NCI-H345 (cell line): ENCODE results near the gene TIRAP.
"Not testable (repeated sequence)": the region's sequence is repeated elsewhere in the genome, so short reads cannot be mapped to it uniquely, and the experiment has no call there.

Experiments
- DNase-seq: peaks from one replicate; lab custom pipeline; 2025; lab: John Stamatoyannopoulos, UW

TIRAP gene, protein sequence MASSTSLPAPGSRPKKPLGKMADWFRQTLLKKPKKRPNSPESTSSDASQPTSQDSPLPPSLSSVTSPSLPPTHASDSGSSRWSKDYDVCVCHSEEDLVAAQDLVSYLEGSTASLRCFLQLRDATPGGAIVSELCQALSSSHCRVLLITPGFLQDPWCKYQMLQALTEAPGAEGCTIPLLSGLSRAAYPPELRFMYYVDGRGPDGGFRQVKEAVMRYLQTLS

DNA sequence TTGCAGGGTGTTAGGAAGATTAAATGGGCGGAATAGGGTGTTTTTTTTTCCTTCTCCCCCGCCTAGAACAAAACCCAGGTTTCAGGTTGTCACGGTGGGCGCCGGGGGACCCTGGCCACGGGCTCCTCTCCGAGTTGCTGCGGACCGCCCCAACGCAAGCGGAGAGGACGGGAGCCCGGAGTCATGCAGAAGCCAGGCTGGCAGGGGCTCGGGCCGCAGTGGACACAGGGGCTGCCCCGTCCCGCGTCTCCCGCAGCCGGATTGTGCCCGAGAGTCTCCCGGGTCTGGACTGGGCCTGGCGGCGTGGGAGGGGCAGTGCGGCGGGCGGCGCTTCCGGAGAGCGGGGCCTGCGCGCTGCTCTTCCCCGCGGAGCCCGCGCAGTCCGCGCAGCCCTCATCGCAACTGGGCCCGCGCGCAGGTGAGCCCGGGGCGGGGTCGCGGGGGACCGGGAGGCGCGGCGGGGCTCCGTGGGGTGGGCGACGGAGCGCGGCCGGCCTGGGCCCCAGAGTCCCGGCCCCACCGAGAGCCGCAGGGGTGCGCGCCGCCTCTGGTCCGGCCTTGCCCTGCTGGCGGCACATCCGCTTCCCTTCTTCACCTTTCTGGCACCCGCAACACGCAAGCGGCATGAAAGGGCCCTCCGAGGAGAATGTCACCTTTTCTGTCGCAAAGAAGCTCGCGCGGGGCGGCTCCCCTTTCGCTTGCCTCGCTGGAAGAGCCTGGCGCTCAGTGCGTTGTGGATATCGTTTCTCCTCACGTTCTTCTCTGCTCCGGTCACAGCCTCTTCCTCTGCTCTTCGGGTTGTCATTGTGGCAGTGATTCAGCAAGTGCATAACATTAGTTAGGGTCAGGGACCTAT is at the start of gene TIRAP:
Gene TIRAP, plus strand, starts transcription at position 358 of the 856 bp plus-strand sequence. CDS start 7,802 bp downstream, outside the sequence.
- DNase-seq, result peak; percentile 46

DNA sequence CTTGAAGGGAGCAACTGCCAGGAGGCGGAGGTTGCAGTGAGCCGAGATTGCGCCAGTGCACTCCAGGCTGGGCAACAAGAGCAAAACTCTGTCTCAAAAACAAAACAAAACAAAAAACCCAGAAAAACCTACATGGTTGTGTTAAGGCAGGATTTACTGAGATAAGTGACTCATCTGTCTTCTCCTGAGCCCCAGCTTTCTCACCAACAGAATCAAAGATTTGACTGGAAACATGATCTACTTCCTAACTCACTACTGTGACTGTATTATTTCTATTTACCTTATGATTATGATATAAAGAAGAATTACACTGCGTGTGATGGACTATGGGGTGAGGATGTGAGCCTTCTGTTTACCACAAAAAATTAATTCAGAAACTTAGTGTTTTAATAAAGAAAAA is 49.5 kb upstream of the TIRAP start:
- DNase-seq, result no peak

DNA sequence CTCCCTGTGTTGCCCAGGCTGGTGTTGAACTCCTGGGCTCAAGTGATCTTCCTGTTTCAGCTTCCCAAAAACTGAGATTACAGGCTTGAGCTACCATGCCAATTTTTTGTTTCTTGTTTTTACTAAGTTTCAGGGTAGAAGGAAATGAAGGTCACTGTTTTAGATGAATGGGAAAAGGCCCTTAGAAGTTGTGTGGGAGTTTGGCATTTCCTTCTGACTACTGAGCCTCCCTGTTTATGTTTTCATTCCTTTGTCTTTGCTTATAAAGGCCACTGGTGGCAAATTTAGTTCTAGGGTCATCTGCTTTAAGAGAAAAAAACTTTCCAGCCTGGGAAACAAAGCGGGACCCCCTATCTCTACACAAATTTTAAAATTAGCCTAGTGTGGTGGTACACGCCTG is 36.3 kb upstream of the TIRAP start:
- no peak for DNase-seq

DNA sequence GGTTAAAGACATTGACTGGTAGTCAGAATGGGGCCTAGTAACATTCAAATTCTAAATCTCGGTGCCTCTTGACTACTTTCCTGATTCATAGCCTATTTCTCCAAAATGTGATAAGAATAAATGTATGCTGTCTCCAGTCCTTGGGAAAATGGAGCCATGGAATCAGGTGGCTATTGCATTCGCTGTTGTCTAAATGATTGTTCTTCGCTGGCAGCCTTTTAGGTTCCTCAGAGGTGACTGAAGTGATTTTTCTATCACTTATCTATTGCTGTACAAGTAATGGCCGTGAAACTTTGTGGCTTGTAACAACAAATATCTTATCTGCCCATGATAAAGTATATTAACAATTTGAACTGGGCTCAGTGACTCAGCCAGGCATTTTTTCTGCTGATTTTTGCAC is 29.6 kb upstream of the TIRAP start:
- no peak for DNase-seq

DNA sequence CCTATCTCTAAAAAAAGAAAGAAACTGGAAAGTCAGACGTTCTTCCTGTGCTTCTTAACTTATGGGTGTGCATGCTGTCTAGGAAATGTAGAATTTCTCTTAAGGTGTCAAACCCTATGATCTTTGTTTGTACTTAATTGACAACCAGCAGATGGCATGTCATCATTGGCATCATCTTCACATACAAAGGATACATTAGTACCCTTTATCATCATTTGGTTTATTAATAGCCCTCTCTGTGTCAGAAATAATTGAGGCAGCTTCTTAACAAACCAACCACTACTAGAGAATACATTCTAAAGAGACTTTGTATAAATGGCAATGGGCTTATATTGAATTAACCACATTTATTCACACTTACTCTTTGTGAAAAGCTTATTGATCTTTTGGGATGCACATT is 28.1 kb upstream of the TIRAP start:
- no peak for DNase-seq

DNA sequence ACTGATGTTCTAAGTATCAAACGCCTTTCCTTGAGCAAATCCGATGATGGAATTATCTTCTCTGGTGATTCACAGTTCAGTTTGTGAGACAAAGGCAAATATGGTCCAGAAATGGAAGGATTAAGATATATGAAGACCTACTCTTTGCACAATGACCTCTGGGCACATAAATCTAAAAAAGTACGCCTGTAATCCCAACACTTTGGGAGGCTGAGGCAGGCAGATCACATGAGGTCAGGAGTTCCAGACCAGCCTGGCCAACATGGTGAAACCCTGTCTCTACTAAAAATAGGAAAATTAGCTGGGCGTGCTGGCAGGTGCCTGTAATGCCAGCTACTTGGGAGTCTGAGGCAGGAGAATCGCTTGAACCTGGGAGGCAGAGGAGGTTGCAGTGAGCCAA is 27.4 kb upstream of the TIRAP start:
- not testable (repeated sequence) for DNase-seq

DNA sequence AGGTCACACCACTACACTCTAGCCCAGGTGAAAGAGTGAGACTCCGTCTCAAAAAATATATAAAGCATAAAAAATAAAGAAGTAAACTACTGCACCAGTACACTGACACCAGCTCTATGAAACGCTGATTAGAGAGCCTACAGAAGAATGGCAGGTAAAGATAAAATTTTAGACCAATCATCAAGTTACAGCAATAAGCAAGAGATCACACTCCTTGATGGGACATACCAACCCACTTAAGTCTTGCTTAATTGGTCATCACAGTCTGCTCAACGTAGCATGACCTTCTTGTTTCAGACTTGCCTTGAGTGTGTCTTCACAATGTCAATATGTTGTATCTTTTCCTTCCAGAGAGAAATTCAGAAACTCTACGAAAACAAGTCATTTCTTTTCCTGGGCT is 26.7 kb upstream of the TIRAP start:
- DNase-seq, result no peak

DNA sequence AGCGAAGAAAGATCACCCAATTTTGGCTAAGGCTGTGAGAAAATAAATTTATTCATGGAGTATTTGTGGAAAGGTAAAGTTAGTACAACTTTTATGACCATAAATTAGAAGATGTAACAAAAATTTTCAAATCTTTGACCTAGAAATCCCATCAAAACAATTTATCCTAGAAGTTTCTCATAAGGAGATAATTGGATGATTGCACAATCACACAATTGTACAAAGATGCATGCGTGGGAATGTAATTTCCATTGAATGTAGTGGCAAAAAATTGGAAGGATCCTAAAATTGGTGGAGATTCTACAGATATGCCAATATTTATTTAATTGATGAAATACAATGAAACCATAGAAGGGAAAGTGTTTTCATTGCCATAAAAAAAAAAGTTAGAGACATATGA is 25.7 kb upstream of the TIRAP start:
- DNase-seq, result no peak

DNA sequence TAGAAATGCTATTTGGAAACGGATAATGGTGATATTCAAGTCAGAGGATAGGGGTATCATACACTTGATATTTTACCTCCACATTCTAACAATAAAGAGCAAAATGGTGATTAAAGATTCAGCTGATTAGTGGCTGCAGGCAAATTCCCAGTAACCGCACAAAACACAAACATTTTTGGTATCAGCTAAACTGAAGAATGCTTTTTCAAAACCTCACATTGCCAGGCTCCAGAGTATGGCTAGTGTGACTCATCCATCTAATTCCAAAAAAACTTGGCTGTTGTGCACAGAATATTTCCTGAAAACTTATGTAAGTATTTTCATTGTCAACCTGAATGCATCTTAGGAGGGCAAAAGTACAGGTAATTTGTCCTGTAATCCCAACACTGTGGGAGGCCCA is 25.1 kb upstream of the TIRAP start:
- DNase-seq, result no peak

DNA sequence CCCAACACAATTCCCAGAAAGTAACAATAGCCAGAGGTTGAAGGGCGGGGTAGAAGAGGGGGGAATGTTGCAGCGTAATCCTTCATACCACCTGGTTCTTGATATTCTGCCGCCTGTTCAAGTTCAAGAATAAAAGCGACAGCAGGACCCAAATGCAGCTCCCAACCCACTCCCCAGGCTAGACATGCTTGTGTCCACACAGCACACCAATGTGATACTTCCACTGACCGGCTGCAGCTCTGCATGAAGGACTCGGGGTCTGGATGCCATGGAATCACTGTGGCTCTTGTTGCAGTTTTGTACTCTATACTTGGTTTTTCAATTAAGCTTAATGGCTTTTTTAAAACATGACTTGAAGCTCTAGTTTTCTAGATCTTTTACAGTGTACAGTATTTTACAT is 20.7 kb upstream of the TIRAP start:
- DNase-seq, result no peak

DNA sequence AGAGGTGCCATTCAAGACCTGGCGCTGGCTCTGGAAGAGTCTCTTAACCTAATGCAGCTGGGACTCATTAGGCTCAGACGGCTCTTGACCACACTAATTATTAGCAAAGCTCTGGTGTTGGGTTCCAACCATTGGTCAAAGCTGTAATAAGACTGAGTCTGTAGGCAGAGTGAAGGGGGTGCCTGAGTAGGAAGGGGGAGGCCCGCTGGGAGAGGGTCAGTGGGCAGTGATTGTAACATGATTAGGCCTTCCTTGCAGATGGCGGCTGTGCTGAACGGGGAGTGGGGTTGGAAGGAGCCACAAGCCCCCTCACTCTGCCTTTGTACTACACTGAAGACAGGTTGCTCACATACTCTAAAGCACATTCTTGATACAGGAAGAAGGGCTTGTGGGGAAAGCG is 19.4 kb upstream of the TIRAP start:
- DNase-seq, result no peak

DNA sequence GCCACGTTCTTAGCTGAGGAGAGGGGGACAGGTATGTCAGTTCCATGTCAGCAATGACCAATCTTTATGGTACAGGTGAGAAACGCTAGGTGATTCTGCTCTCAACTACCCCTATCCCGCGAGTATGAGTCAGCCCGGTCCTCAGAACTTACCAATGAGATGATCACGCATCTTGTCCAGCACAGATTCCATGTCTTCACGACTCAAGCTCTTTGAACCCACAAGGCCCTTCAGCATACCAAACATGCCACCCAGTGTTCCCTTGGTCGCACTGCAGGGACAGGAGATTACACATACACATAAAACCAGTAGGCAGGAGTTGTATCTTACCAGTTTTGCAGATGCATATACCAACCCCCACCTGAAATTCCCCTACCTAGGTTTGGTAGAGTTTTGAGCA is 17.1 kb upstream of the TIRAP start:
- DNase-seq, result no peak

DNA sequence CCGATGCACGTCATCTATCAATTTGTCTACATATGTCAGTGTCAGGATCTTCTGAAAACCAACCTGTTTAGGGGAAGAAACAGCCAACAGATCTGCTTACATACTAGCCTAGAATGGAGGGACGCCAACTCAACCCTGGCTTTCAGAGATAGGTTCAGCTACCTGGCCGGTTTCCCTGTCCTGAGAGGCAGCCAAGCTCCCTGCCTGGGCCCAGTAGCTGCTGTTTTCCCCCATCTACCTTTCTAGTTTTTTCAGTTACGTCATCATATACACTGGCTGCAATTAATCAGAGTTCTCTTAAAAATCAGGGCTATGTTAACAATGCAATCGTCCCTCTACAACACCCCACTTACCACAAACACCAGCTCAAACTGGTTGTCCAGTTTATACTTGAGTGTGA is 15.2 kb upstream of the TIRAP start:
- DNase-seq, result no peak

DNA sequence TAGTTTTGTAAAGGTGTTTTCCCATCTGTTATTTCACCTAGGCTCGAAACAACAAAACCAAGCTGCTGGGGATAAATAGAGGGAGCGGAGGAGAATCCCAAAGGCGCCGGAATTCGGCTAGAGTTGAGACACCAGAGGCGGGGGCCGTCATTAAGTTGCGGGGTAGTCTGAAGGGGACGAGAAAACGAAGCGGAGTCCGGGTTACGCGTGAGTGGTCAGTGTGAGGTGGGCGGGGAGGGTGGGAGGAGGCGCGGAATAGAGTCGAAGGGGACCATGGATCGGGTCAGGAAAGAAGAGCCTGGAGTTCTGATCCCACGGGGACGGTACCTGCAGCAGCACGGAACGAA is 14.6 kb upstream of the TIRAP start:
- DNase-seq, result no peak

DNA sequence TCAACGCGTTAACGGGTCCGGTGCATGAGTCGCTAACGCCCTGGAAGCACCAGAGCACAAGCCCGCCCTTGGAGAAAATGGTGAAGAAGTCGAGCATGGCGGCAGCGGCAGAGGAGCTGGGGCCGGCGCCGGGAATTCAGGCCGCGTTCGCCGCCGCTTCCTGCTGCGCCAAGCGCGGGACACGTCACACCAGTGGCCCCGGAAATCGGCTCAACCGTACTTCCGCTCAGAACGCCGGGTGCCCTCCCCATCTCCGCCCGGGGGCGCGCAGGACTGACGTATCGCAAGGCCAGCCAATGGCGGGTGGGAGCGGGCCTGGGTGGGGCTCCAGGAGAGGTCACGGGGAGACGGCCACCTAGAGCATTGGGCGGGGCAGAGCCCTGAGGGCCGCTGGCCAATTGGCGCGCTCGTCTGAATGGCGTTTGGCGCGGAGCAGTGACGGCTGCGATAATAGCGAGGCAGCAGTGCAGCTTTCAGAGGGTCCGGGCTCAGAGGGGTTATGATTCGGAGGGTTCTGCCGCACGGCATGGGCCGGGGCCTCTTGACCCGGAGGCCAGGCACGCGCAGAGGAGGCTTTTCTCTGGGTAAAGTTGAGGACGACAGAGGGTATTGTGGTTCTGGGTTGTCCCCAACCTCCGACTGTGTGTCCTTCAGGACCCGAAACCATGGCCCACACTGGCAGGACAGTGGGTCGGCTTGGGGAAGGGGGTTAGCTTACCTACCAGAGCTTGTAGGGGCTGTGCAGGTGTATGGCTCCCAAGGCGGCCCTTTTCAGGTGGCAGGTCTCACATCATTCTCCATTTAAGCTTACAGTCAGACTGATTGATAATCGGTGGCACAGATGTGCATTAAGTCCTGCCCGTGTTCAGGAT is 13.9 kb upstream of the TIRAP start, which contains the start of the genes FOXRED1 and SRPRA:
Gene FOXRED1, plus strand, starts transcription at position 447 of the 872 bp plus-strand sequence. Its CDS starts 53 bp downstream, at position 500.
Gene SRPRA, minus strand, starts transcription at position 188 of the 872 bp plus-strand sequence. Its CDS starts 91 bp downstream, at position 97.
- peak; percentile 99 for DNase-seq

DNA sequence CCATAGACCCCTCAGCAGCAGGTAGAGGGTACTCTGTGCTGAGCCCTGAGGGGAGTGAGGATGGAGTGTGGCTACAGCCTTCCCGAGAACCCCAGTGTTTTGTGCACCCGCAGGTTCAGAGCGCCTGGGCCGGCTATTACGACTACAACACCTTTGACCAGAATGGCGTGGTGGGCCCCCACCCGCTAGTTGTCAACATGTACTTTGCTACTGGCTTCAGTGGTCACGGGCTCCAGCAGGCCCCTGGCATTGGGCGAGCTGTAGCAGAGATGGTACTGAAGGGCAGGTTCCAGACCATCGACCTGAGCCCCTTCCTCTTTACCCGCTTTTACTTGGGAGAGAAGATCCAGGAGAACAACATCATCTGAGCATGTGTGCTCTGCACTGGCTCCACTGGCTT is 5.6 kb upstream of the TIRAP start:
- DNase-seq, result no peak

DNA sequence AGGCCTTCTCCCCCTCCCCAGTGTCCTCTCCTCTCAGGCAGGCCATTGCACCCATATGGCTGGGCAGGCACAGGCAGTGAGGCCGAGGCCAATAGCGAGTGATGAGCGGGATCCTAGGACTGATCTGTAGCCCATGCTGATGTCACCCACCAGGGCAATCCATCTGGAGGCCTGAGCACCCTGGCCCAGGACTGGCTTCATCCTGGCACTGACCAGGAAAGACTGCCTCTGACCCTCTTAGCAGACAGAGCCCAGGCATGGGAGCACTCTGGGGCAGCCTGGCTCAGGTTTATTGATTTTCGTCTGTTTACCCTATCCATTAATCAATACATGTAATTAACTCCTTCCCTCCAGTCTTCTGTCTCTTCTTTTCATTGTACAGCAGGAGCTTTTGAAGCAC is 5.1 kb upstream of the TIRAP start:
- no peak for DNase-seq

DNA sequence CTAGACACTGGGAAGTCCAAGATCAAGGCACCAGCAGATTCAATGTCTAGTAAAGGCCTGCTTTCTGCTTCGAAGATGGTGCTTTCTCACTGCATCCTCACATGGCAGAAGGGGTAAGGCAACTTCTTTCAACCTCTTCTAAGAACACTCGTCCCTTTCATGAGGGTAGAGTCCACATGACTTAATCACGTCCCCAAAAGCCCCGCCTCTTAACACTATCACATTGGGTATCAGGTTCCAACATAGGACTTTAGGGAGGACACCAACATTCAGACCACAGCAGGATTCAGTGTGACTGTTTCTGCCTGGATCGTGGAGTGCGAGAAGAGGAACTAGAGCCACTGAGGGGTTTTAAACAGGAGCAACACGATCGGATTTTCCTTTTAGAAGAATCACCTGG is 3.7 kb upstream of the TIRAP start:
- no peak for DNase-seq

DNA sequence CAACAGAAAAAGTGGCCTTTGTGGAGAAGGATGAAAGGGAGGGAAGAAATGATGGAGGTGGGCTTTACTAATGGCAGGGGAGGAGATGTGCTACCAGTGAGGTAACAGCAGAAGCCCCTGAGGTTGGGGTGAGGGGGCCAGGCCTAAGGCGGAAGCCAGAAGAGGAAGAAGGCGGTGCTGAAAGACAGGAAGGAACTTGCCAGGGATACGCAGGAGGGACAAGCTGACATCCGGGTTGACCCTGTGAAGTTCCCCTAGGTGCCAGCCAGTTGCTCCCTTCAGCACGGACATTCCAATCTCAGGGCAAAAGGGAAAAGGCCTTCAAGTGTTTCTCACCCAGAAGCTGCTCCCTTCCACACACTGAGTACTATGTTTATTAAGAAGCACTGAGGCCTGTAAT is 2.3 kb upstream of the TIRAP start:
- DNase-seq, result no peak

DNA sequence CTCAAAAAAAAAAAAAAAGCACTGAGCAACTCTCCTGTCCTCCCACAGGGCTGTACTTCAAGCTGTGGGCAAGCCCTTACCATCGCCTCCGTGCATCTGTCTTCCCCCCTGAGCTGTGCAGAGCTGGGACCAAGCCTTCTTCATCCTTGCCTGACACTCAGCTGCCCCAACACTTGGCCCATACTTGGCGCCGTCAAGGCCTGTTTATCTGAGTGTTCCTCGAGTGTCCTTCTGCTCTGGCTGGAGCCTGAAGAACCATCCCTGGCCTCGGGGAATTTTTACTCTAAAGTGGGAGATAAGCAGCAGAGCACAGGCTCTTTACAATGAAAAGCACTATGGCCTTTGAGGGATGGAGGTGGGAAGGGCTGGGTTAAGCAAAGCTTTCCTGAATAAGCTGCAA is 1.6 kb upstream of the TIRAP start:
- DNase-seq, result no peak

DNA sequence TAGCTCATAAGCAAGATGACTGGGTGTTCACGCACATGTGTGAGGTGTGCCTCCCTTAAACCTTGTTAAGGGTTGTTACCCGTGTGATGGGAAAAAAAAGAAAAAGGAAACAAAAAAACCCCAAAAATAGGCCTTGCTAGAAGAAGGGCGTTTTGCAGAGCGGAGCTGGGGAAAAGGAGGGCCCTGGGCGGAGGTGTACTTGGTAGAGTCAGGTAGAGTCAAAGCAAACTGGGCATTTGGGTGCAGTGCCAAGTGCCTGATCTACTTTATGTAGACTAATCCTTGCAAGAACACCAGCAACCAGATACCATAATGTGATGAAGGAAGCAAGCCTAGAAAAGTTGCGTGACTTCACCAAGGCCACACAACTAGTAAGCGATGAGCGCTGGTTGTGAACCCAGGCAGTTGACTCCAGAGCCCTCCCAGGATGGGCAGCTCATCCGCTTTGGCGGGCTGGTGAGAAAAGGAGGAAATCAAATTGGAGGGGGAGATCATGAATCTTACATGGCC is 1.2 kb upstream of the TIRAP start:
- no peak for DNase-seq

DNA sequence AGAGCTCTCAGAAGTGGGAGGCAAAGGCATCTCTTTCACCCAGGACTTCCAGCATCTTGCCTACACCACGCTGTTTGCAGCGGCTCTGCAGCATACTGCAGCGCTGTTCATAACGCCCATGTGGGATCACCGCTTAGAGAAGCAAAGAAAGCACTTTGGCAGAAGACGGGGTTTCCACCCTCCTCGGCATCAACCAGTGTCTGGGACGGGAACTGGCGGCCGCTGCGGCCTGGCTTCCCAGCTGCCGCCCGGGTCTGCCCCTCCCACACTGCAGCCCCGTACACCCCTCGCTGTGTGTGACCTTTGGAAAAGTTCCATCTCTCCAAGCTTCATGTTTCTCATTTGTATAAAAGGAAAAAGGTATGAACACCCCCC is 545 bp upstream of the TIRAP start:
- peak; percentile 22 for DNase-seq
